Psoas muscle (tissue), 8 donors: Measurements from ENCODE around the gene CD59. TPM values are rescaled to one million over a fixed set of nuclear protein-coding genes. Genes with fewer than 3 reads are reported as not detected.
A peak's percentile ranks its signal among the peaks of the same experiment; 100 is the strongest.

Experiments used
- ATAC-seq, 4 donors: fragments of 200-7000 bp; cut with Tn5 transposase; one replicate each; pipeline ENCODE4 v1.9.1; 2020; ENCODE audit warnings: moderate library complexity in 3 of 4, mild to moderate bottlenecking in 2 of 4
- DNase-seq, 2 donors: peaks; one replicate each; pipeline ENCODE4 v3.0.0-alpha.2; 2020
- H3K27ac ChIP-seq: fragments of 200-600 bp; one replicate; pipeline ENCODE4 v1.8.0; 2022
- H3K27me3 ChIP-seq, 3 donors: fragments of 200-600 bp in 1 of 3; one replicate each; pipeline versions ENCODE4 v1.6.1 to v1.8.0; 2013 to 2022; ENCODE audit warnings: low read length in 2 of 3, mild to moderate bottlenecking in 2 of 3, moderate library complexity in 1 of 3; ENCODE audit not compliant: insufficient read depth in 3 of 3
- H3K36me3 ChIP-seq, 2 donors: fragments of 200-600 bp in 1 of 2; one replicate each; pipeline versions ENCODE4 v1.6.1 to v1.8.0; 2013 to 2022; ENCODE audit warnings: low read depth in 1 of 2, mild to moderate bottlenecking in 1 of 2, moderate library complexity in 1 of 2; ENCODE audit not compliant: insufficient read depth in 1 of 2
- H3K4me1 ChIP-seq: fragments of 200-600 bp; one replicate; pipeline ENCODE4 v1.8.0; 2022
- H3K4me3 ChIP-seq: fragments of 200-600 bp; one replicate; pipeline ENCODE4 v1.8.0; 2022; ENCODE audit warnings: mild to moderate bottlenecking
- H3K9me3 ChIP-seq: fragments of 200-600 bp; one replicate; pipeline ENCODE4 v1.8.0; 2022
- WGBS, 3 donors: extraction: QIAGEN DNeasy Blood & Tissue Kit; methylation state at CpG; one replicate each; pipeline versions ENCODE4 v1.1.6 to v1.1.7; 2013; 5-methylcytosine and 5-hydroxymethylcytosine counted together
- intact Hi-C, 2 donors: fragments of 100-400 bp; cut with DNase I; formaldehyde crosslinking; loops; one replicate each; pipeline versions ENCODE4 v1.11.0 to v1.14.2; 2022
- polyA plus RNA-seq, 3 donors: library from polyadenylated mRNA; stranded (reverse); fragments of 200-250 nt; gene quantifications; one replicate each; pipeline ENCODE4 v1.2.3, GENCODE V29; 2013
- total RNA-seq, 4 donors: library from RNA; stranded (reverse); fragmentation: NEBNext Ultra II Directional in 2 of 4; extraction: Animal tissue kit (Norgen Biotek cat#: 25700) in 2 of 4; gene quantifications; one replicate each; pipeline versions ENCODE4 v1.2.1 to v1.2.4, GENCODE V29; 2021 to 2023
- TF ChIP-seq, protein P1 (sequence below): fragments of 200-600 bp; IDR thresholded peaks from one replicate; pipeline ENCODE4 v1.8.0; 2022; ENCODE audit warnings: antibody characterized with exemption
- donor health status: healthy with polysubstance abuse.
- donor health status: DM: no; HTN: no; CAD: no; lungs with moderate emphysema.
- donor health status: Bipolar disorder and iron deficiency.
- donor health status: healthy.
- donor health status: DM: yes; HTN: yes; CAD: no.
- donor health status: DM: no; HTN: no; CAD: no.
- donor health status: DM: no; HTN: no; CAD: no.
- donor health status: DM: yes; HTN: yes; CAD: no.

The CD59 gene
- total and polyA plus RNA-seq, 7 donors: 423 to 930 (median 574) TPM

DNA sequence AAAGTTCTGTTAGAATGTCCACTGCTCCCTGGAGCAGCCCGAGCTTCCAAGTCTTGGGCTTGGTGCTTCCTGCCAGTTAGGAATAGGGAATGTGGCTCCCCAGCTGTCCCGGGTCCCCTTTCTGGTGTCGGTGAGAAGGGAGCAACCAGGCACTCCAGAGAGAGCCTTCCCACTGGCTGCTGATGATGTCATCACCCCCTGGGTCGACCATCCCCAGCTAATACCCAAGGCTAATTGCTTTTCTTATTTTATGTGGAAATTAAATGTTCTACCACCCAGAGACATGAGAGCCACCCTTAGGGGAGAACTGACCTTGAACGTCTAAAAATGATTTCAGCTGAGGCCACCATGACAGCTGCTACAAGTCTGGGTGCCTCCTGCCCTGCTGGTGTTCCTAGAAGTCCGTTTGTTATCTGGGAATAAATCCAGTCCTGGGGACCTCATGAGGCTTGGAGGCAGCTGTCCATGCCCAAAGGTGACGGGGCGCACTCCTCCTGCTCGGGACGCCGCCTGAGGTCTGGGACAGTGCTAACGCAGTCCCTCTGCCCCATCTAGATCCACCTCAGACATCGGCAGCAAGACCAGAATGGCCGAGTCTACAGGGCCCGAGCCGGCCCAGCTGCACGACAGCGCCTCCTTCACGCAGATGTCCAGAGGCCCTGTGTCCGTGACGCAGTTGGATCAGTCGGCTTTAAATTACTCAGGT lies 77.9 kb downstream of the CD59 start:
- DNase-seq (no peak), ATAC-seq (peak in 2 of 4 donors; percentile 37 to 53)
- no peaks in the 10 kb centered on the region for H3K36me3 ChIP-seq
- peaks cover 9% of the 10 kb centered on the region for H3K4me1 ChIP-seq
- TF ChIP-seq, protein P1, sequence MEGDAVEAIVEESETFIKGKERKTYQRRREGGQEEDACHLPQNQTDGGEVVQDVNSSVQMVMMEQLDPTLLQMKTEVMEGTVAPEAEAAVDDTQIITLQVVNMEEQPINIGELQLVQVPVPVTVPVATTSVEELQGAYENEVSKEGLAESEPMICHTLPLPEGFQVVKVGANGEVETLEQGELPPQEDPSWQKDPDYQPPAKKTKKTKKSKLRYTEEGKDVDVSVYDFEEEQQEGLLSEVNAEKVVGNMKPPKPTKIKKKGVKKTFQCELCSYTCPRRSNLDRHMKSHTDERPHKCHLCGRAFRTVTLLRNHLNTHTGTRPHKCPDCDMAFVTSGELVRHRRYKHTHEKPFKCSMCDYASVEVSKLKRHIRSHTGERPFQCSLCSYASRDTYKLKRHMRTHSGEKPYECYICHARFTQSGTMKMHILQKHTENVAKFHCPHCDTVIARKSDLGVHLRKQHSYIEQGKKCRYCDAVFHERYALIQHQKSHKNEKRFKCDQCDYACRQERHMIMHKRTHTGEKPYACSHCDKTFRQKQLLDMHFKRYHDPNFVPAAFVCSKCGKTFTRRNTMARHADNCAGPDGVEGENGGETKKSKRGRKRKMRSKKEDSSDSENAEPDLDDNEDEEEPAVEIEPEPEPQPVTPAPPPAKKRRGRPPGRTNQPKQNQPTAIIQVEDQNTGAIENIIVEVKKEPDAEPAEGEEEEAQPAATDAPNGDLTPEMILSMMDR: no peak
- H3K4me3 ChIP-seq: no peak overlapping the region
- intact Hi-C loops: no loop called here
- WGBS, 3 donors: 56 to 74% (median 59%) methylated on average over 22 of the region's 22 CpGs
- H3K9me3 ChIP-seq: no peaks in the 10 kb centered on the region
- H3K27me3 ChIP-seq: no peaks in the 10 kb centered on the region
- H3K27ac ChIP-seq: no peak overlapping the region

DNA sequence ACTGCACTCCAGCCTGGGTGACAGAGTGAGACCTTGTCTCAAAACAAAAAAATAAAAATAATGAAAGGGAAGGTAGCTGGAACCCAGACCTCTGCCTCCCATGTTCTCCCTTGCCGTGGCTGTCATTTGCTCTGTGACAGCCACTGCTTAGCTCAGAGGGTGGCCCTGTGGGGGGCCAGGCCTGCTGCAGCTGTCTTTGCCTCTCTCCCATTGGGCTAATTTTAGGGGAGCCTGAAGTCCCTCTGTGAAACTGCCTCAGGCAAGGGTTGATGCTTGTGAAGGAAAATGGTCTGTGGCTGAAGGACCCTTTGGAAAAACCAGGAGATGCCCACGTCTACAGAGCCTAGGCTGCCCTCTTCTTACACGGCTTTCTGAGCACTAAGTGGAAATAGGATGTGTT lies 78.5 kb downstream of the CD59 start:
- intact Hi-C loops: no loop called here
- TF ChIP-seq, protein P1: no peak
- H3K4me1 ChIP-seq: peaks cover 13% of the 10 kb centered on the region
- no peaks in the 10 kb centered on the region for H3K27me3 ChIP-seq
- no peak for ATAC-seq
- DNase-seq: no peak
- no peak overlapping the region for H3K4me3 ChIP-seq
- 61 to 82% (median 69%) methylated on average over 3 of the region's 3 CpGs for WGBS, 3 donors
- H3K9me3 ChIP-seq: no peaks in the 10 kb centered on the region
- H3K27ac ChIP-seq: no peak overlapping the region
- H3K36me3 ChIP-seq: no peaks in the 10 kb centered on the region

- intact Hi-C loops: no loop called here
- ATAC-seq: no peak
- Histone ChIP-seq H3K4me1 (peaks cover 22% of the 10 kb centered on the region), H3K9me3 (no peaks in the 10 kb centered on the region), H3K36me3 (no peaks in the 10 kb centered on the region), H3K27ac (no peak overlapping the region), H3K4me3 (no peak overlapping the region), H3K27me3 (no peaks in the 10 kb centered on the region)
- 89 to 92% (median 90%) methylated on average over 7 of the region's 7 CpGs for WGBS, 3 donors
- TF ChIP-seq, protein P1: no peak
- DNase-seq: no peak
Measured at GRCh38 chr11:33656768-33657167, 79.5 kb downstream of the CD59 start.

DNA sequence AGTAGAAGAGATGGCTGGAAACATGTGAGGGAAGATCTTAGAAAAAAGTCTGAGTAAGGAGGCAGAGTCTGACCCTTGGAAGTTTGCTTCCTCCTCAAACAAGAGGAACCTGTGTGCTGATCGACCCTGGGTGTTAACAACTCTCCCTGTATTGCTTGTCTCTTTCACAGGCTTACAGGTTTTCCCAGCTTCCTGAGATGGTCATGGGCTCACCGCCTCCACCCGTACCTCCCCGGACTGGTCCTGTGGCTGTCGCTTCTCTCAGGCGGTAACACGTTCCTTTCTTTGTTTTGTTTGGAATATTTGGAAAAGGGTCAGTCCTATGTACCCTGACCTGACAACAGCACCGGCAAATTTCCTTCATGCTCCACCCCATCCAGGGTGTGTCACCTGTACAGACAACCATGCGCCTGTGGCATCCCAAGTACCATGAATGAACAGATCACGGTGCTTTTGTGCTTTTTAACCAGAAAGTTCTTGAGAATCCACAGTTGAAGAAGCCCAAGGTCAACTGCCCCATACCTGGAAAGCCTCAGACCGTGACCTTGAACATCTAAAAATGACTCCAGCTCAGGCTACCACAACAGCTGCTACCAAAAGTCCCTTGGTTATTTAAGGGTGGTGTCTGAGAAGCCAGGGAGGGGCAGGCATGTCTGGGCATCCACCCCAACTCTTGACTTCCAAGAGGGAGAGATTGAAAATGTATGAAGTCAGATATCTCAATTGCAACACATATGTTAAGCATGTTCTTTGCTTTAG lies 80.2 kb downstream of the CD59 start:
- DNase-seq (no peak), ATAC-seq (peak; percentile 24 to 77 (median 56))
- intact Hi-C loops: no loop called here
- 76 to 83% (median 81%) methylated on average over 11 of the region's 11 CpGs for WGBS, 3 donors
- TF ChIP-seq, protein P1: no peak
- Histone ChIP-seq H3K4me1 (peaks cover 22% of the 10 kb centered on the region), H3K4me3 (no peak overlapping the region), H3K27ac (no peak overlapping the region), H3K36me3 (no peaks in the 10 kb centered on the region), H3K27me3 (no peaks in the 10 kb centered on the region), H3K9me3 (no peaks in the 10 kb centered on the region)
